ENCODE results near the gene PPP1R14B.

Gene PPP1R14B, protein sequence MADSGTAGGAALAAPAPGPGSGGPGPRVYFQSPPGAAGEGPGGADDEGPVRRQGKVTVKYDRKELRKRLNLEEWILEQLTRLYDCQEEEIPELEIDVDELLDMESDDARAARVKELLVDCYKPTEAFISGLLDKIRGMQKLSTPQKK

GRCh38 chr11:64246871-64247728, at the start of gene PPP1R14B:
Gene PPP1R14B, minus strand, starts transcription at chr11:64246943. Its CDS starts 270 bp downstream, at chr11:64246673.
- DNase-seq (ENCODE audit: low spot score) = peak; percentile 88

GRCh38 chr11:64296236-64296635, 49.5 kb upstream of the PPP1R14B start:
- DNase-seq (ENCODE audit: low spot score) = no peak

GRCh38 chr11:64295760-64296159, 49.0 kb upstream of the PPP1R14B start:
- DNase-seq (ENCODE audit: low spot score) = no peak

GRCh38 chr11:64294774-64295173, 48.0 kb upstream of the PPP1R14B start:
- DNase-seq (ENCODE audit: low spot score) = no peak

- DNase-seq (ENCODE audit: low spot score) = no peak
Measured at GRCh38 chr11:64292460-64293254, 45.9 kb upstream of the PPP1R14B start.

- no peak for DNase-seq (ENCODE audit: low spot score)
Measured at GRCh38 chr11:64291752-64292459, 45.2 kb upstream of the PPP1R14B start.

DNA sequence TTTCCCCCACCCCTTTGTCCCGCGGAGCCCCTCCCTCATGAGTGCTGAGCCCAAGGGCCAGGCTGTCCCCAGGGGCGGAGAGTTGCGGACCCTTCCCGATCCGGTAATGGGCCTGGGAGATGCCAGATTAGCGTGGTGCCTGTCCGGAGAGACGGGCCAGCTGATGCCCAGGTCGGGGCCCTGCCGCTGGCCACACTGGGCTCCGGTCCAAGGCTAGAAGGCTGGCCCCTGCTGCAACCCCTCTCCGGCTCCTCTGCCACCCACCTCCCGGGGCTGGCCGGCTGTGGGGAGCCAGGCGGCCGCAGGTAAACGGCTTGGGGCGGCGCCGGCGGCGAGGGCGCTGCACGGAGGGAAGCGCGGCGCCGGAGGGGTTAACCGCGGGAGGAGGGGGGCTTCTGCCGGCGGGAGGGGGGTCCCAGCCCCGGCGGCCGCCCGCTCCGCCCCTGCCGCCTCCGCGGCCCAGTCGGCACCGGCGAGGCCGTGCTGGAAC, 44.6 kb upstream of the PPP1R14B start, which contains the start of gene KCNK4:
KCNK4 (plus strand) TSS at position 41 of the 490 bp plus-strand sequence. CDS start 1,717 bp downstream, outside the sequence.
- no peak for DNase-seq (ENCODE audit: low spot score)

- DNase-seq (ENCODE audit: low spot score) = no peak
Measured at GRCh38 chr11:64290352-64291261, 43.9 kb upstream of the PPP1R14B start.

- DNase-seq (ENCODE audit: low spot score) = no peak
Measured at GRCh38 chr11:64289002-64289564, 42.3 kb upstream of the PPP1R14B start.

DNA sequence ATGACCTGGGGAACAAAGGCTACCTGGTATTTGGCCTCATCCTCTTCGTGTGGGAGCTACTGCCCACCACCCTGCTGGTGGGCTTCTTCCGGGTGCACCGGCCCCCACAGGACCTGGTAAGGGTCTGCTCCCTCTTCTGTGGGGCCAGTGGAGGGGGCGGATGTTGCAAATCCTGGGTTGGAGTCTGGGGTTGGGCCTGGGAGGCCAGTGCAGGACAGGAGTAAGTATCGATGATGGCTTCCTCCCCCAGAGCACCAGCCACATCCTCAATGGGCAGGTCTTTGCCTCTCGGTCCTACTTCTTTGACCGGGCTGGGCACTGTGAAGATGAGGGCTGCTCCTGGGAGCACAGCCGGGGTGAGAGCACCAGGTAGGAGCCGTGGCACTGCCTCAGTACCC, 41.6 kb upstream of the PPP1R14B start:
- DNase-seq (ENCODE audit: low spot score) = no peak

DNA sequence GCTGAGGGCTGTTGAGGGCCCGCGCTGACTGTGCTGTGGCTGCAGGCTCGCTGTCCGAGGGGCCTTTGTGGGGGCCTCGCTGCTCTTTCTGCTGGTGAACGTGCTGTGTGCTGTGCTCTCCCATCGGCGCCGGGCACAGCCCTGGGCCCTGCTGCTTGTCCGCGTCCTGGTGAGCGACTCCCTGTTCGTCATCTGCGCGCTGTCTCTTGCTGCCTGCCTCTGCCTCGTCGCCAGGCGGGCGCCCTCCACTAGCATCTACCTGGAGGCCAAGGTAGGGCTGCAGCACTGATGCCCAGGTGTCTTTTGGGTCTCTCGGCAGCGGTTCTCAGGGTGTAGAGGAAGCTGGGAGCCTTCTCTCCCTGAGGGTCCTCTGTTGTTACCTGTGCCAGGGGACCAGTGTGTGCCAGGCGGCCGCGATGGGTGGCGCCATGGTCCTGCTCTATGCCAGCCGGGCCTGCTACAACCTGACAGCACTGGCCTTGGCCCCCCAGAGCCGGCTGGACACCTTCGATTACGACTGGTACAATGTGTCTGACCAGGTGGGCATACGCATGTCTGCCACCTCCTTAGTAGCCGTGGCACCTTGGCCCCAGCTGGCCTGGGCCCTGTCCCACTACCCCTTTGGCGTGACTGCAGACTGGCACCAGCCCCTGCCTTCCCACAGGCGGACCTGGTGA, 41.1 kb upstream of the PPP1R14B start:
- DNase-seq (ENCODE audit: low spot score) = no peak

GRCh38 chr11:64286801-64287159, 40.0 kb upstream of the PPP1R14B start:
- no peak for DNase-seq (ENCODE audit: low spot score)

DNA sequence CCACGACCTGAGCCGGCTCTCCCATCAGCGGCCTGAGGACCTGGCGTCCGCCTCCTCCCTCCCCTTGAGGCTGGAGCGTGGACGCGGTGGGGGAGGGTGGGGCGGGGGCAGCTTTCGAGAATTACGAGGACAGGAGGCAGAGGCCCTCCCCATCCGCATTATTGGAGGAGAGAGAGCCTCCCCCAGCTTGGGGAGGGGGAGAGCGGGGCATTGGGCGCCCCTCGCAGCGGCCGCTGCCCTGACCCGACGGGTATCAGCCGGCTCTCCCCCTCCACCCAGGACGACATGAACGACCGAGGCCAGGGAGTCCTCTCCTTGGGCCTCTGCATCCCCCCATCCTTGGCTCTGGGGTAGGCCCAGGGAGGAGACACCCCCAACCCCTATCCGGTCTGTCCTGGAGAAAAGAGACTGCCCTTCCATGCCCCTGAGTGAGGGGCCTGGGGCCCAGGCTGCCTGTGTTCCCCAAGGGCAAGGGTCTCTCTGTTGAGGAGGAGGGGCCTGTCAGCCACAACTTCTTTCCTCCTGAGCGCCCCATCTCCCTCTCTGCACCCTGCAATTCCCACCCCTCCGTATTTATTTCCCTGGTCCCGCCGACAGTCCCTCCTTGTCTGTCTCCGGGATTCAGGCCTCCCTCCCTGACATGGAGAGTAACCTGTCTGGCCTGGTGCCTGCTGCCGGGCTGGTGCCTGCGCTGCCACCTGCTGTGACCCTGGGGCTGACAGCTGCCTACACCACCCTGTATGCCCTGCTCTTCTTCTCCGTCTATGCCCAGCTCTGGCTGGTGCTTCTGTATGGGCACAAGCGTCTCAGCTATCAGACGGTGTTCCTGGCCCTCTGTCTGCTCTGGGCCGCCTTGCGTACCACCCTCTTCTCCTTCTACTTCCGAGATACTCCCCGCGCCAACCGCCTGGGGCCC, 39.4 kb upstream of the PPP1R14B start:
- DNase-seq (ENCODE audit: low spot score) = no peak

DNA sequence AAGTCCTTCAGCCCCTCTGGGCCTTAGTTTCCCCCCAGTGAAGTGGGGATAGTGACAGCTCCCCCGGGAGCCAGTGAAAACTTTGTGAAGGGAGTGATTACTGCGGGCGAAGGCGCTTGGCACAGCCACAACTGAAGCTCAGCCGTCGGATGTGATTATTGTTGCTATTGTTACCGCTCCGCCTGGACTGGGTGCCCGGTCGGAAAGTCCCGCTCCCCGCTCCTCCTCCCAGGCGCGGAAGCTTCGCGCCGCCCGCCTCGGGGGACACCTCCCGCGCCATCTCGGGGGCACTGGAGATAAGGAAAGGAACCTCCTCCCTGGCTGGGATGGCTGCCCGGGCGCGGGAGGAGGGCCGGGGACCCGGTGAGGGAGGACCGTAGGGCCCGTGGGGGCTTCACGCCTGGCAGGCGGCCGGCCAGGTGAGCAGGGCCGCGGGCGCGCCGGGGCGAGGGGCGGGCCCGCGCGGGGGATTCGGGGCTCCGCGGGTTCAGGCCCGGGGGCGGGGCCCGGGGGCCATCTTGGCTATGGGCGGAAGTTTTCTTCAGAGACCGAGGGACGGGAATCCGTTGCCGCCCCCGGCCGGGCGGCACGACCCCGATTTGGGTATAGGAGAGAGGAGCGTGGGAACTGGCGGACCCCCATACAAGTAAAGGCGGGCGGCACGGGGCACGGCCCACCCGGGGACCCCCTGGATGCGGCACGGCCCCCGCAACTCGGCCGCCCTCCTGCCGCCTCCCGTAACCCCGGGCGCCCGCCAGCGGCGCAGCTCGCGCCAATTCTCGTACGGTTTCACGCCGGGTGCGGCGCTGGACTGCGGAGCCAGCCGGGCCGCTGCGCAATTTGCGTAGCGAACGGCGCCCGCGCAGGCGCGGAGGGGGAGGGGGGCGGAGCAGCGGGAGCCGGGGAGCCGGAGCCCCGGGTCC, 38.5 kb upstream of the PPP1R14B start, which contains the start of gene GPR137:
GPR137 (plus strand) TSS at position 887 of the 923 bp plus-strand sequence. CDS start 677 bp downstream, outside the sequence.
- DNase-seq (ENCODE audit: low spot score) = peak; percentile 85

GRCh38 chr11:64284048-64284961, 37.6 kb upstream of the PPP1R14B start, which contains the start of gene BAD:
Gene BAD, minus strand, starts transcription at chr11:64284665. Its CDS starts 297 bp downstream, at chr11:64284368.
- DNase-seq (ENCODE audit: low spot score) = peak; percentile 97

DNA sequence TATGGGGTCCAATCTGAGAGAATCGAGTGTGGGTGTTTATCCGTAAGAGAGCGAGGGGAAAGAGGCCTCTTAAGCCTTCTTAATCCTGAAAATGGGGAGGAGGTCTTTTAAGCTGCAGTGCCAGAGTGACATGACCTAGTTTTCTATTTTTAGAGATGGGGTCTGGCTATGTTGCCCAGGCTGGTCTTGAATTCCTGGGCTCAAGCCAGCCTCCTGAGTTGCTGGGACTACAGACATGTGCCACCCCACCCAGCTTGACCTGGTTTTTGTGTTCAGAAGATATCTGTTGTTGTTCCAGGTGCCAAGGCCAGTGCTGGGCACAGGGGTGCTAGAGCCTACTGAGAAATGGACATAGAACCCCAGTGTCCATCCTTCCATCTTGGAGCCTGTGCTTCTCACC, 36.3 kb upstream of the PPP1R14B start:
- DNase-seq (ENCODE audit: low spot score) = no peak
